GM23338 (cell line): ENCODE data around the gene GPC5.

Source experiments
- CREB1 ChIP-seq: fragments of 250-450 bp; sonication (Bioruptor Pico); IDR thresholded peaks from 2 replicates; pipeline ENCODE4 v1.5.0; 2020; ENCODE audit warnings: low read depth, mild to moderate bottlenecking, moderate library complexity
- CTCF ChIP-seq, 2 experiments: fragments of 200-600 bp in 1 of 2; sonication (generic) in 1 of 2; conservative IDR thresholded peaks; 2 replicates each; pipeline versions ENCODE4 v1.5.1 to v1.6.1; 2016 to 2017; ENCODE audit warnings: antibody characterized with exemption in 2 of 2, low read depth in 2 of 2, mild to moderate bottlenecking in 2 of 2, moderate library complexity in 1 of 2
- ETS1 ChIP-seq: IDR thresholded peaks from 2 replicates; pipeline ENCODE4 v1.6.1; 2016; ENCODE audit warnings: antibody characterized with exemption
- EZH2 ChIP-seq: fragments of 200-600 bp; sonication (generic); IDR thresholded peaks from one replicate; pipeline ENCODE4 v1.8.0; 2017; ENCODE audit warnings: antibody characterized with exemption, mild to moderate bottlenecking, low read depth; ENCODE audit not compliant: unreplicated experiment
- EZH2phosphoT487 ChIP-seq: fragments of 200-600 bp; sonication (generic); IDR thresholded peaks from one replicate; pipeline ENCODE4 v1.8.1; 2018; ENCODE audit warnings: antibody characterized with exemption; ENCODE audit not compliant: unreplicated experiment
- JUNB ChIP-seq: IDR thresholded peaks from one replicate; pipeline ENCODE4 v1.6.1; 2016; ENCODE audit warnings: antibody characterized with exemption; ENCODE audit not compliant: unreplicated experiment
- NANOG ChIP-seq: IDR thresholded peaks from 2 replicates; pipeline ENCODE4 v1.6.1; 2016; ENCODE audit warnings: antibody characterized with exemption, borderline replicate concordance
- POLR2AphosphoS5 ChIP-seq: IDR thresholded peaks from 2 replicates; pipeline ENCODE4 v1.6.1; 2016; ENCODE audit warnings: antibody characterized with exemption, low read depth
- STAT1 ChIP-seq: IDR thresholded peaks from one replicate; pipeline ENCODE4 v1.6.1; 2016; ENCODE audit warnings: antibody characterized with exemption; ENCODE audit not compliant: unreplicated experiment
- ZNF114 ChIP-seq: fragments of 250-450 bp; sonication (Bioruptor Pico); IDR thresholded peaks from 2 replicates; pipeline ENCODE4 v1.5.0; 2020; ENCODE audit warnings: mild to moderate bottlenecking, moderate library complexity
- ZNF331 ChIP-seq: fragments of 250-450 bp; sonication (Bioruptor Pico); IDR thresholded peaks from 2 replicates; pipeline ENCODE4 v1.5.0; 2020; ENCODE audit warnings: low read depth, mild to moderate bottlenecking, moderate library complexity
- TF ChIP-seq, protein P1 (sequence below): IDR thresholded peaks from one replicate; pipeline ENCODE4 v1.6.1; 2018; ENCODE audit warnings: antibody characterized with exemption; ENCODE audit not compliant: unreplicated experiment

- TF ChIP-seq POLR2AphosphoS5: no peak
- no peak for TF ChIP-seq CTCF (conservative IDR thresholded peaks at IDR 0.05; ENCODE audit: low read depth in 2 of 2)
- no peak for TF ChIP-seq JUNB
- no peak for TF ChIP-seq STAT1
- TF ChIP-seq EZH2phosphoT487: no peak
- no peak for TF ChIP-seq CREB1 (CRISPR knock-in tag)
- no peak for TF ChIP-seq EZH2
- no peak for TF ChIP-seq ETS1
- TF ChIP-seq, protein P1, sequence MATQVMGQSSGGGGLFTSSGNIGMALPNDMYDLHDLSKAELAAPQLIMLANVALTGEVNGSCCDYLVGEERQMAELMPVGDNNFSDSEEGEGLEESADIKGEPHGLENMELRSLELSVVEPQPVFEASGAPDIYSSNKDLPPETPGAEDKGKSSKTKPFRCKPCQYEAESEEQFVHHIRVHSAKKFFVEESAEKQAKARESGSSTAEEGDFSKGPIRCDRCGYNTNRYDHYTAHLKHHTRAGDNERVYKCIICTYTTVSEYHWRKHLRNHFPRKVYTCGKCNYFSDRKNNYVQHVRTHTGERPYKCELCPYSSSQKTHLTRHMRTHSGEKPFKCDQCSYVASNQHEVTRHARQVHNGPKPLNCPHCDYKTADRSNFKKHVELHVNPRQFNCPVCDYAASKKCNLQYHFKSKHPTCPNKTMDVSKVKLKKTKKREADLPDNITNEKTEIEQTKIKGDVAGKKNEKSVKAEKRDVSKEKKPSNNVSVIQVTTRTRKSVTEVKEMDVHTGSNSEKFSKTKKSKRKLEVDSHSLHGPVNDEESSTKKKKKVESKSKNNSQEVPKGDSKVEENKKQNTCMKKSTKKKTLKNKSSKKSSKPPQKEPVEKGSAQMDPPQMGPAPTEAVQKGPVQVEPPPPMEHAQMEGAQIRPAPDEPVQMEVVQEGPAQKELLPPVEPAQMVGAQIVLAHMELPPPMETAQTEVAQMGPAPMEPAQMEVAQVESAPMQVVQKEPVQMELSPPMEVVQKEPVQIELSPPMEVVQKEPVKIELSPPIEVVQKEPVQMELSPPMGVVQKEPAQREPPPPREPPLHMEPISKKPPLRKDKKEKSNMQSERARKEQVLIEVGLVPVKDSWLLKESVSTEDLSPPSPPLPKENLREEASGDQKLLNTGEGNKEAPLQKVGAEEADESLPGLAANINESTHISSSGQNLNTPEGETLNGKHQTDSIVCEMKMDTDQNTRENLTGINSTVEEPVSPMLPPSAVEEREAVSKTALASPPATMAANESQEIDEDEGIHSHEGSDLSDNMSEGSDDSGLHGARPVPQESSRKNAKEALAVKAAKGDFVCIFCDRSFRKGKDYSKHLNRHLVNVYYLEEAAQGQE: no peak
- TF ChIP-seq ZNF331 (CRISPR knock-in tag): no peak
- no peak for TF ChIP-seq ZNF114 (CRISPR knock-in tag)
- TF ChIP-seq NANOG: no peak
These were observed 251.0 kb downstream of the GPC5 start for GRCh38 chr13:91649456-91649855.
